ENCODE data around the gene LYZL1. TPM values are rescaled to one million over a fixed set of nuclear protein-coding genes. Genes with fewer than 3 reads are reported as not detected.

Gene LYZL1
- total RNA-seq, 1 experiment from 2014 or later = not detected

DNA sequence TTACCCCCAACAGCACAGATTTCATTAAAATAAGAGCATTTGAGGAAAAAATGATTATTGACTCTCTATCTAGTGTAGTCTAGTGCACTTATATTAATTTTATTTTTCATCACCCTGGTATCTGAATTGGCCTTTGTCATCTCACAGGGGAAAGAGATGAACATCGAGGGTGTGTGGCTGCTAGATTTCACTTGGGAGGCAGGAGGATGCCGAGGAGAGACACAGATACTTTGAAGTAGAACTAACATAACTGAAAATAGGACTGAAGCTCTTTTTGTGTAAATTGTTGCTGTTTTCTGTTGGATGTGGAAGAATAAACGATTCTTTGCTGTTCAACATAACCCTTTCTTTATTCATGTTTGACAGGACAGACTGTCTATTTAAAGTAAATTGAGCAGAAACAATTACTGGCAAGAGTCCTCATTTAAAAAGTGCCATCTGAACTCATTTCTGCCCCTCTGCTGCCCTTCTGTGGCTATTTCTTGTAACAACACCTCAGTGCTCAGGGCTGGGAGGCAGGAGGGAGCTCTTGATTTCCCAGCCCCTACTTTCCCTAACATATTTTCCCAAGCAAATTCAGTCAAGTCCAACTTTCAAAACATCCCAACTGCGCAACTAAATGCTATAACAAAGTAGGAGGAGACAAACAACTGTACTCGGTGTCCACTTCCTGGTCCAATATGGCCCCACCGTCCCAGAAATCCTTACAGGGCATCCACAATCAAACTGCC lies 15.6 kb downstream of the LYZL1 start:
- Mint-ChIP-seq H3K9me3 (peaks cover 27% of the 10 kb centered on the region), H3K27ac (no peak overlapping the region), H3K36me3 (peaks cover 22% of the 10 kb centered on the region), H3K4me3 (no peak overlapping the region), H3K27me3 (ENCODE audit: low read depth) (no peaks in the 10 kb centered on the region), H3K4me1 (peaks cover 26% of the 10 kb centered on the region)
- ChIA-PET CTCF (interaction anchor here (0.6 to 3.4 kb wide), 44 partner anchors 8 to 676 kb away, joined by 3 to 22 read pairs (median 4); no protein-coding TSS in a partner anchor), POLR2A (interaction anchor here (1.3 kb wide), 1 partner anchor 641 kb away, joined by 3 read pairs; no protein-coding TSS in a partner anchor)
- ATAC-seq (peak; percentile 79), DNase-seq (ENCODE audit: low spot score) (peak; percentile 65)
- TF ChIP-seq, protein P1, sequence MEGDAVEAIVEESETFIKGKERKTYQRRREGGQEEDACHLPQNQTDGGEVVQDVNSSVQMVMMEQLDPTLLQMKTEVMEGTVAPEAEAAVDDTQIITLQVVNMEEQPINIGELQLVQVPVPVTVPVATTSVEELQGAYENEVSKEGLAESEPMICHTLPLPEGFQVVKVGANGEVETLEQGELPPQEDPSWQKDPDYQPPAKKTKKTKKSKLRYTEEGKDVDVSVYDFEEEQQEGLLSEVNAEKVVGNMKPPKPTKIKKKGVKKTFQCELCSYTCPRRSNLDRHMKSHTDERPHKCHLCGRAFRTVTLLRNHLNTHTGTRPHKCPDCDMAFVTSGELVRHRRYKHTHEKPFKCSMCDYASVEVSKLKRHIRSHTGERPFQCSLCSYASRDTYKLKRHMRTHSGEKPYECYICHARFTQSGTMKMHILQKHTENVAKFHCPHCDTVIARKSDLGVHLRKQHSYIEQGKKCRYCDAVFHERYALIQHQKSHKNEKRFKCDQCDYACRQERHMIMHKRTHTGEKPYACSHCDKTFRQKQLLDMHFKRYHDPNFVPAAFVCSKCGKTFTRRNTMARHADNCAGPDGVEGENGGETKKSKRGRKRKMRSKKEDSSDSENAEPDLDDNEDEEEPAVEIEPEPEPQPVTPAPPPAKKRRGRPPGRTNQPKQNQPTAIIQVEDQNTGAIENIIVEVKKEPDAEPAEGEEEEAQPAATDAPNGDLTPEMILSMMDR (IDR thresholded peaks at IDR 0.05) = peak; percentile 68
- TF ChIP-seq, protein P2, sequence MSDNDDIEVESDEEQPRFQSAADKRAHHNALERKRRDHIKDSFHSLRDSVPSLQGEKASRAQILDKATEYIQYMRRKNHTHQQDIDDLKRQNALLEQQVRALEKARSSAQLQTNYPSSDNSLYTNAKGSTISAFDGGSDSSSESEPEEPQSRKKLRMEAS (CRISPR knock-in tag; IDR thresholded peaks at IDR 0.05) = no peak

DNA sequence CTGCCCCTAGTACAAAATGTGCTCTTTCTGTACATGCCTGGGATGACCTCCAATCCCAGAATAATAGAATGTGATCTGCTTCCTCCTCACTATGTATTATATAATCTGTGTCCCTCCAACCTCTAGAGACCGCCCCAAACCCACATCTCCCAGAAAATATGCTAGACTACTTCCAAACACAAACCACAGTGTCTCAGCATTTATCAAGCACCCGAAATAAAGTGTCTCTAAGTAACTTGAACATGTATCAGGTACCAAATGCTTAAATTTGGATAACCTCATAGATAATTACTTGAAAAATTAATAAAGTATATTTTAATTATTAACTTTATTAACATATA lies 16.1 kb downstream of the LYZL1 start:
- no peaks in the 10 kb centered on the region for H3K27me3 Mint-ChIP-seq (ENCODE audit: low read depth)
- H3K4me1 Mint-ChIP-seq = peaks cover 26% of the 10 kb centered on the region
- peaks cover 30% of the 10 kb centered on the region for H3K9me3 Mint-ChIP-seq
- H3K4me3 Mint-ChIP-seq = no peak overlapping the region
- TF ChIP-seq SMAD4 (CRISPR knock-in tag; IDR thresholded peaks at IDR 0.05) = no peak
- no peak for TF ChIP-seq ZNF671 (CRISPR knock-in tag; IDR thresholded peaks at IDR 0.05)
- TF ChIP-seq, protein P1 (IDR thresholded peaks at IDR 0.05) = no peak
- TF ChIP-seq FOXK1 (CRISPR knock-in tag; IDR thresholded peaks at IDR 0.05) = no peak
- TF ChIP-seq ZNF423 (CRISPR knock-in tag; IDR thresholded peaks at IDR 0.05) = no peak
- no peak for TF ChIP-seq ZNF396 (CRISPR knock-in tag; IDR thresholded peaks at IDR 0.05; ENCODE audit: borderline replicate concordance)
- no peak for TF ChIP-seq PRRX2 (CRISPR knock-in tag; IDR thresholded peaks at IDR 0.05)
- TF ChIP-seq, protein P3, sequence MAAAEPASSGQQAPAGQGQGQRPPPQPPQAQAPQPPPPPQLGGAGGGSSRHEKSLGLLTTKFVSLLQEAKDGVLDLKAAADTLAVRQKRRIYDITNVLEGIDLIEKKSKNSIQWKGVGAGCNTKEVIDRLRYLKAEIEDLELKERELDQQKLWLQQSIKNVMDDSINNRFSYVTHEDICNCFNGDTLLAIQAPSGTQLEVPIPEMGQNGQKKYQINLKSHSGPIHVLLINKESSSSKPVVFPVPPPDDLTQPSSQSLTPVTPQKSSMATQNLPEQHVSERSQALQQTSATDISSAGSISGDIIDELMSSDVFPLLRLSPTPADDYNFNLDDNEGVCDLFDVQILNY (CRISPR knock-in tag; IDR thresholded peaks at IDR 0.05) = no peak
- TF ChIP-seq CREM (CRISPR knock-in tag; IDR thresholded peaks at IDR 0.05) = no peak
- TF ChIP-seq, protein P4, sequence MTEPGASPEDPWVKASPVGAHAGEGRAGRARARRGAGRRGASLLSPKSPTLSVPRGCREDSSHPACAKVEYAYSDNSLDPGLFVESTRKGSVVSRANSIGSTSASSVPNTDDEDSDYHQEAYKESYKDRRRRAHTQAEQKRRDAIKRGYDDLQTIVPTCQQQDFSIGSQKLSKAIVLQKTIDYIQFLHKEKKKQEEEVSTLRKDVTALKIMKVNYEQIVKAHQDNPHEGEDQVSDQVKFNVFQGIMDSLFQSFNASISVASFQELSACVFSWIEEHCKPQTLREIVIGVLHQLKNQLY (CRISPR knock-in tag; IDR thresholded peaks at IDR 0.05) = no peak
- no peak for TF ChIP-seq EMX1 (CRISPR knock-in tag; IDR thresholded peaks at IDR 0.05)
- TF ChIP-seq FOXJ3 (CRISPR knock-in tag; IDR thresholded peaks at IDR 0.05; ENCODE audit: borderline replicate concordance) = no peak
- TF ChIP-seq TEAD4 (CRISPR knock-in tag; IDR thresholded peaks at IDR 0.05) = no peak
- no peak for TF ChIP-seq KAT7 (CRISPR knock-in tag; IDR thresholded peaks at IDR 0.05; ENCODE audit: borderline replicate concordance)
- TF ChIP-seq, protein P5, sequence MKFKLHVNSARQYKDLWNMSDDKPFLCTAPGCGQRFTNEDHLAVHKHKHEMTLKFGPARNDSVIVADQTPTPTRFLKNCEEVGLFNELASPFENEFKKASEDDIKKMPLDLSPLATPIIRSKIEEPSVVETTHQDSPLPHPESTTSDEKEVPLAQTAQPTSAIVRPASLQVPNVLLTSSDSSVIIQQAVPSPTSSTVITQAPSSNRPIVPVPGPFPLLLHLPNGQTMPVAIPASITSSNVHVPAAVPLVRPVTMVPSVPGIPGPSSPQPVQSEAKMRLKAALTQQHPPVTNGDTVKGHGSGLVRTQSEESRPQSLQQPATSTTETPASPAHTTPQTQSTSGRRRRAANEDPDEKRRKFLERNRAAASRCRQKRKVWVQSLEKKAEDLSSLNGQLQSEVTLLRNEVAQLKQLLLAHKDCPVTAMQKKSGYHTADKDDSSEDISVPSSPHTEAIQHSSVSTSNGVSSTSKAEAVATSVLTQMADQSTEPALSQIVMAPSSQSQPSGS (CRISPR knock-in tag; IDR thresholded peaks at IDR 0.05; ENCODE audit: borderline replicate concordance, low read depth) = no peak
- DNase-seq (ENCODE audit: low spot score) = no peak
- no peak overlapping the region for H3K27ac Mint-ChIP-seq
- ATAC-seq = no peak
- ChIA-PET POLR2A (interaction anchor here (1.3 kb wide), 1 partner anchor 641 kb away, joined by 3 read pairs; no protein-coding TSS in a partner anchor), CTCF (interaction anchor here (0.6 to 3.4 kb wide), 44 partner anchors 9 to 677 kb away, joined by 3 to 22 read pairs (median 4); no protein-coding TSS in a partner anchor)
- H3K36me3 Mint-ChIP-seq = peaks cover 23% of the 10 kb centered on the region
